Naive thymus-derived CD4-positive, alpha-beta T cell (primary cell): ENCODE measurements around the gene SLIT1. TPM values are rescaled to one million over a fixed set of nuclear protein-coding genes. Genes with fewer than 3 reads are reported as not detected.
"Not testable (repeated sequence)": the region's sequence is repeated elsewhere in the genome, so short reads cannot be mapped to it uniquely, and the experiment has no call there.

Source experiments
- ATAC-seq: fragments of 150-1000 bp; cut with Tn5 transposase; 2 replicates; pipeline ENCODE4 v1.10.0; 2021; ENCODE audit warnings: mild to moderate bottlenecking, moderate library complexity
- CTCF ChIA-PET: fragments of 350-600 bp; sonication (Branson Sonifier 250); formaldehyde crosslinking; loops from one replicate; lab custom pipeline; 2021; ENCODE audit warnings: antibody characterized with exemption; lab: Charles Lee
- POLR2A ChIA-PET: fragments of 350-600 bp; sonication (Branson Sonifier 250); formaldehyde crosslinking; loops from one replicate; lab custom pipeline; 2021; ENCODE audit warnings: antibody characterized with exemption, inconsistent platforms; lab: Charles Lee
- DNase-seq, 9 donors: peaks; one replicate each; pipeline versions ENCODE4 v3.0.0 to v3.0.0-alpha.2; 2020 to 2022; ENCODE audit warnings: mixed read lengths in 1 of 9
- H3K27ac ChIP-seq: one replicate; pipeline ENCODE4 v1.7.0; 2013; ENCODE audit warnings: mild to moderate bottlenecking, low read depth, low read length, moderate library complexity
- H3K27me3 ChIP-seq, 2 donors: one replicate each; pipeline ENCODE4 v1.7.0; 2013; ENCODE audit warnings: low read length in 2 of 2, mild to moderate bottlenecking in 2 of 2, moderate library complexity in 2 of 2; ENCODE audit not compliant: control insufficient read depth in 2 of 2, insufficient read depth in 2 of 2
- H3K36me3 ChIP-seq, 3 experiments: 1 replicate in 2 of 3; 2 replicates in 1 of 3; pipeline ENCODE4 v1.7.0; 2013; ENCODE audit warnings: low read length in 3 of 3, mild to moderate bottlenecking in 3 of 3, moderate library complexity in 1 of 3; ENCODE audit not compliant: insufficient read depth in 3 of 3, control insufficient read depth in 2 of 3
- H3K4me1 ChIP-seq, 2 donors: one replicate each; pipeline ENCODE4 v1.7.0; 2013; ENCODE audit warnings: low read length in 2 of 2, mild to moderate bottlenecking in 2 of 2, moderate library complexity in 1 of 2; ENCODE audit not compliant: control insufficient read depth in 2 of 2, insufficient read depth in 2 of 2
- H3K4me3 ChIP-seq: 2 replicates; pipeline ENCODE4 v1.7.0; 2013; ENCODE audit warnings: mild to moderate bottlenecking, low read length
- H3K9me3 ChIP-seq, 3 experiments: 1 replicate in 2 of 3; 2 replicates in 1 of 3; pipeline ENCODE4 v1.7.0; 2013; ENCODE audit warnings: low read length in 3 of 3; ENCODE audit not compliant: control insufficient read depth in 2 of 3
- H3K27ac Mint-ChIP-seq, 9 donors: one replicate each; pipeline ENCODE4 v1.8.0; 2020 to 2022; ENCODE audit warnings: mixed read lengths in 9 of 9, mild to moderate bottlenecking in 8 of 9, moderate library complexity in 5 of 9, inconsistent platforms in 2 of 9
- H3K27me3 Mint-ChIP-seq, 5 donors: one replicate each; pipeline ENCODE4 v1.8.0; 2021 to 2022; ENCODE audit warnings: mixed read lengths in 5 of 5, mild to moderate bottlenecking in 1 of 5
- H3K36me3 Mint-ChIP-seq, 5 donors: one replicate each; pipeline ENCODE4 v1.8.0; 2020 to 2022; ENCODE audit warnings: mixed read lengths in 5 of 5, mild to moderate bottlenecking in 3 of 5, inconsistent platforms in 1 of 5
- H3K4me1 Mint-ChIP-seq, 7 donors: one replicate each; pipeline ENCODE4 v1.8.0; 2020 to 2022; ENCODE audit warnings: mixed read lengths in 7 of 7, mild to moderate bottlenecking in 3 of 7, inconsistent platforms in 1 of 7
- H3K4me3 Mint-ChIP-seq, 10 donors: one replicate each; pipeline ENCODE4 v1.8.0; 2020 to 2022; ENCODE audit warnings: mild to moderate bottlenecking in 10 of 10, mixed read lengths in 10 of 10, moderate library complexity in 6 of 10, inconsistent platforms in 2 of 10
- H3K9me3 Mint-ChIP-seq, 11 donors: one replicate each; pipeline ENCODE4 v1.8.0; 2020 to 2022; ENCODE audit warnings: mixed read lengths in 11 of 11, mild to moderate bottlenecking in 4 of 11, inconsistent platforms in 1 of 11, moderate library complexity in 1 of 11
- intact Hi-C, 2 donors: fragments of 100-400 bp; cut with micrococcal nuclease; formaldehyde crosslinking; loops; one replicate each; pipeline ENCODE4 v1.15.1; 2023
- polyA plus RNA-seq, 2 donors: library from polyadenylated mRNA; unstranded; fragments of 300-500 nt; fragmentation: Illumina TruSeq; gene quantifications; one replicate each; pipeline ENCODE4 v1.2.3, GENCODE V29; 2021
- total RNA-seq, 6 experiments: library from RNA in 5 of 6; stranded (reverse) in 5 of 6; gene quantifications; 1 replicate in 5 of 6; 2 replicates in 1 of 6; pipeline ENCODE4 v1.2.3 and lab custom pipeline; 2021 to 2026

SLIT1 gene
- total and polyA plus RNA-seq, 7 experiments from 2014 or later = 0.19 to 0.88 (median 0.44) TPM; not detected in 2

- Histone ChIP-seq H3K9me3 (no peaks in the 10 kb centered on the region), H3K27me3 (no peaks in the 10 kb centered on the region), H3K4me1 (no peaks in the 10 kb centered on the region), H3K4me3 (no peak overlapping the region), H3K27ac (no peak overlapping the region), H3K36me3 (no peaks in the 10 kb centered on the region)
- Mint-ChIP-seq H3K27me3 (peaks cover 2 to 13% (median 9%) of the 10 kb centered on the region in 5 donors), H3K36me3 (no peaks in the 10 kb centered on the region), H3K4me3 (peak overlapping the region in 4 of 10 donors; percentile 8 to 81 (median 76)), H3K4me1 (peaks cover 12 to 20% (median 16%) of the 10 kb centered on the region in 7 donors), H3K27ac (peak overlapping the region in 1 of 9 donors; percentile 32), H3K9me3 (no peaks in the 10 kb centered on the region)
- DNase-seq (no peak), ATAC-seq (no peak)
- intact Hi-C loops = no loop called here
- ChIA-PET POLR2A (no interaction called here), CTCF (no interaction called here)
Observed at GRCh38 chr10:97038688-97039087, 147.1 kb downstream of the SLIT1 start.

GRCh38 chr10:97037365-97038361 is 148.1 kb downstream of the SLIT1 start:
- peak; percentile 89 for ATAC-seq
- Histone ChIP-seq H3K4me3 (peak overlapping the region; percentile 66), H3K27me3 (no peaks in the 10 kb centered on the region), H3K9me3 (no peaks in the 10 kb centered on the region), H3K36me3 (no peaks in the 10 kb centered on the region), H3K27ac (no peak overlapping the region), H3K4me1 (no peaks in the 10 kb centered on the region)
- DNase-seq = peak; percentile 35 to 72 (median 61)
- H3K4me1 Mint-ChIP-seq = peaks cover 12 to 20% (median 16%) of the 10 kb centered on the region in 7 donors
- CTCF ChIA-PET = interaction anchor here (0.7 to 2.4 kb wide), 12 partner anchors 13 to 297 kb away, joined by 3 to 19 read pairs (median 3); no protein-coding TSS in a partner anchor
- H3K9me3 Mint-ChIP-seq = no peaks in the 10 kb centered on the region
- H3K36me3 Mint-ChIP-seq = no peaks in the 10 kb centered on the region
- intact Hi-C loops = loop anchor here (1.0 kb wide), 2 partner anchors 159 to 173 kb away; no protein-coding TSS in a partner anchor
- H3K4me3 Mint-ChIP-seq = peak overlapping the region; percentile 64 to 85 (median 81)
- POLR2A ChIA-PET = no interaction called here
- H3K27ac Mint-ChIP-seq = peak overlapping the region in 2 of 9 donors; percentile 63 to 75
- peaks cover 2 to 13% (median 9%) of the 10 kb centered on the region in 5 donors for H3K27me3 Mint-ChIP-seq

GRCh38 chr10:97034958-97035769 is 150.6 kb downstream of the SLIT1 start:
- ATAC-seq (no peak), DNase-seq (no peak)
- Histone ChIP-seq H3K4me1 (no peaks in the 10 kb centered on the region), H3K9me3 (no peaks in the 10 kb centered on the region), H3K27me3 (no peaks in the 10 kb centered on the region), H3K36me3 (no peaks in the 10 kb centered on the region), H3K27ac (no peak overlapping the region), H3K4me3 (no peak overlapping the region)
- POLR2A ChIA-PET = no interaction called here
- Mint-ChIP-seq H3K27ac (no peak overlapping the region), H3K9me3 (no peaks in the 10 kb centered on the region), H3K27me3 (peaks cover 2 to 13% (median 9%) of the 10 kb centered on the region in 5 donors), H3K4me3 (no peak overlapping the region), H3K36me3 (no peaks in the 10 kb centered on the region), H3K4me1 (peaks cover 12 to 20% (median 16%) of the 10 kb centered on the region in 7 donors)
- intact Hi-C loops = no loop called here
- CTCF ChIA-PET = interaction anchor here (1.8 to 1.9 kb wide), 2 partner anchors 10 to 169 kb away, joined by 6 to 8 read pairs; no protein-coding TSS in a partner anchor

DNA sequence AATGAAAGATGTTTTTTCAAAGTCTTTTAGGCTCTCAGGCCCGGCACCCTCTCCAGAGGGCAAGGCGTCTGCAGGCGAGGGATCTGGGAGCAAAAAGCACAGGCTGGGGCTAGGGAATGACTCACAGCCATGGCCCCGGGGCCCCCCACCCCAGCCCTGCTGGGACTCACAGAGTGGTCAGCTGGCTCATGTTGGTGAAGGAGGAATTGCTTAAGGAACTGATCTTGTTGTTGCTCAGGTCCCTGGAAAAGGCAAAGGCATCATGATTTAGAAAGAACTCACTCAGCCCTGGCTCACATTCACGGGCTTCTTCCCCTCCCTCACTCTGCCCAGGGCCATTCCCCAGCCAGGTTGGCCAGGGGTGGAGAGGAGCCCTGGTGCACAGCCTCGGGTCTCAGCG is 151.5 kb downstream of the SLIT1 start:
- no peaks in the 10 kb centered on the region for H3K36me3 ChIP-seq
- H3K27me3 Mint-ChIP-seq = peaks cover 2 to 13% (median 9%) of the 10 kb centered on the region in 5 donors
- no peak for DNase-seq
- H3K36me3 Mint-ChIP-seq = no peaks in the 10 kb centered on the region
- ChIA-PET POLR2A (no interaction called here), CTCF (interaction anchor here (0.6 kb wide), 1 partner anchor 25 kb away, joined by 3 read pairs; no protein-coding TSS in a partner anchor)
- no peak overlapping the region for H3K4me3 ChIP-seq
- peaks cover 12 to 20% (median 16%) of the 10 kb centered on the region in 7 donors for H3K4me1 Mint-ChIP-seq
- no peak for ATAC-seq
- H3K9me3 ChIP-seq = no peaks in the 10 kb centered on the region
- H3K27ac Mint-ChIP-seq = no peak overlapping the region
- intact Hi-C loops = no loop called here
- H3K4me3 Mint-ChIP-seq = no peak overlapping the region
- H3K4me1 ChIP-seq = no peaks in the 10 kb centered on the region
- no peak overlapping the region for H3K27ac ChIP-seq
- H3K27me3 ChIP-seq = no peaks in the 10 kb centered on the region
- H3K9me3 Mint-ChIP-seq = no peaks in the 10 kb centered on the region

DNA sequence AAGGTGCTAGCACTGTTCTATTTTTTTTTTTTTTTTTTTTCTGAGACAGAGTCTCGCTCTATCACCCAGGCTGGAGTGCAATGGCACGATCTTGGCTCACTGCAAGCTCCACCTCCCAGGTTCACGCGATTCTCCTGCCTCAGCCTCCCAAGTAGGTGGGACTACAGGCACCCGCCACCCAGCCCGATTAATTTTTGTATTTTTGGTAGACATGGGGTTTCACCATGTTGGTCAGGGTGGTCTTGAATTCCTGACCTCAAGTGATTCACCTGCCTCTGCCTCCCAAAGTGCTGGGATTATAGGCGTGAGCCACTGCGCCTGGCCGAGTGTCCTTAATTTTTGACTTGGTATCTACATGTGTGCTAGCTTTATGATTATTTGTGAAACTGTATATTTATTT is 151.9 kb downstream of the SLIT1 start:
- H3K4me3 Mint-ChIP-seq, intact Hi-C loops: not testable (repeated sequence)

GRCh38 chr10:97032624-97033023 is 153.1 kb downstream of the SLIT1 start:
- intact Hi-C loops = no loop called here
- no peaks in the 10 kb centered on the region for H3K27me3 ChIP-seq
- CTCF ChIA-PET = interaction anchor here (1.1 kb wide), 1 partner anchor 8 kb away, joined by 3 read pairs; no protein-coding TSS in a partner anchor
- H3K9me3 ChIP-seq = no peaks in the 10 kb centered on the region
- Mint-ChIP-seq H3K27ac (no peak overlapping the region), H3K36me3 (no peaks in the 10 kb centered on the region), H3K4me1 (peaks cover 5 to 11% (median 6%) of the 10 kb centered on the region in 7 donors), H3K9me3 (no peaks in the 10 kb centered on the region), H3K4me3 (no peak overlapping the region), H3K27me3 (peaks cover 4 to 13% (median 9%) of the 10 kb centered on the region in 5 donors)
- POLR2A ChIA-PET = no interaction called here
- ATAC-seq (no peak), DNase-seq (no peak)
- no peaks in the 10 kb centered on the region for H3K4me1 ChIP-seq
- H3K4me3 ChIP-seq = no peak overlapping the region
- no peak overlapping the region for H3K27ac ChIP-seq
- H3K36me3 ChIP-seq = no peaks in the 10 kb centered on the region

More for the DNA sequence above, 151.9 kb downstream of the SLIT1 start:
- H3K27ac Mint-ChIP-seq, H3K27ac ChIP-seq, POLR2A ChIA-PET, H3K27me3 ChIP-seq, H3K36me3 Mint-ChIP-seq, DNase-seq, ATAC-seq, H3K36me3 ChIP-seq, H3K9me3 ChIP-seq, H3K4me1 ChIP-seq, H3K4me3 ChIP-seq, H3K9me3 Mint-ChIP-seq: not testable (repeated sequence)
- Mint-ChIP-seq H3K4me1 (peaks cover 12 to 20% (median 16%) of the 10 kb centered on the region in 7 donors), H3K27me3 (peaks cover 2 to 13% (median 9%) of the 10 kb centered on the region in 5 donors)
- CTCF ChIA-PET = interaction anchor here (0.6 to 1.0 kb wide), 2 partner anchors 9 to 26 kb away, joined by 3 to 4 read pairs; no protein-coding TSS in a partner anchor
